Neural cell (in vitro differentiated cells): ENCODE results near the gene BABAM2. TPM values are rescaled to one million over a fixed set of nuclear protein-coding genes. Genes with fewer than 3 reads are reported as not detected.

Experiments used
- H2AFZ ChIP-seq: fragments of 200-600, 300-800 bp; sonication (generic), shearing (Covaris generic); 2 replicates; pipeline ENCODE4 v1.6.0; 2014; ENCODE audit warnings: low read depth, mild to moderate bottlenecking, antibody characterized with exemption, low read length, moderate library complexity
- H3F3A ChIP-seq: fragments of 200-600 bp; shearing (Covaris generic); 2 replicates; pipeline ENCODE4 v1.6.1; 2016; ENCODE audit warnings: mild to moderate bottlenecking, moderate library complexity, mixed read lengths, antibody characterized with exemption, low read length; ENCODE audit not compliant: insufficient read depth, poor library complexity, severe bottlenecking
- H3K27ac ChIP-seq: fragments of 200-600, 300-800 bp; sonication (generic), shearing (Covaris generic); 2 replicates; pipeline ENCODE4 v1.5.1; 2014; ENCODE audit warnings: mild to moderate bottlenecking, low read length, moderate library complexity
- H3K27me3 ChIP-seq: fragments of 300-800, 200-600 bp; sonication (generic), shearing (Covaris generic); 2 replicates; pipeline ENCODE4 v1.6.0; 2014; ENCODE audit warnings: mild to moderate bottlenecking, low read depth, low read length, moderate library complexity; ENCODE audit not compliant: insufficient read depth
- H3K36me3 ChIP-seq: fragments of 300-800, 200-600 bp; sonication (generic), shearing (Covaris generic); 2 replicates; pipeline ENCODE4 v1.5.1; 2014; ENCODE audit warnings: mild to moderate bottlenecking, antibody characterized with exemption, low read length, moderate library complexity; ENCODE audit not compliant: insufficient read depth
- H3K4me2 ChIP-seq: fragments of 300-800, 200-600 bp; sonication (generic), shearing (Covaris generic); 2 replicates; pipeline ENCODE4 v1.6.0; 2014; ENCODE audit warnings: mild to moderate bottlenecking, low read length
- H3K4me3 ChIP-seq: fragments of 300-800, 200-600 bp; sonication (generic), shearing (Covaris generic); 2 replicates; pipeline ENCODE4 v1.5.1; 2014; ENCODE audit warnings: mild to moderate bottlenecking, low read length, moderate library complexity
- H3K79me2 ChIP-seq: fragments of 200-600 bp; shearing (Covaris generic); replicated peaks from 2 replicates; pipeline ENCODE4 v1.6.0; 2014; ENCODE audit warnings: mild to moderate bottlenecking, low read length, moderate library complexity; ENCODE audit not compliant: insufficient read depth
- H3K9ac ChIP-seq: fragments of 300-800, 200-600 bp; sonication (generic), shearing (Covaris generic); 2 replicates; pipeline ENCODE4 v1.6.1; 2016; ENCODE audit warnings: mild to moderate bottlenecking, low read length, mixed read lengths
- H3K9me2 ChIP-seq: fragments of 200-600 bp; shearing (Covaris generic); 2 replicates; pipeline ENCODE4 v1.6.1; 2016; ENCODE audit warnings: mild to moderate bottlenecking, low read length, mixed read lengths; ENCODE audit not compliant: insufficient read depth
- H3K9me3 ChIP-seq: fragments of 200-600, 300-800 bp; sonication (generic), shearing (Covaris generic); 2 replicates; pipeline ENCODE4 v1.6.1; 2016; ENCODE audit warnings: mild to moderate bottlenecking, mixed run types, low read length, moderate library complexity, mixed read lengths
- H4K20me1 ChIP-seq: fragments of 200-600 bp; shearing (Covaris generic); 2 replicates; pipeline ENCODE4 v1.6.1; 2016; ENCODE audit warnings: mild to moderate bottlenecking, mixed run types; ENCODE audit not compliant: insufficient read depth
- EP300 ChIP-seq: fragments of 450-650 bp; conservative IDR thresholded peaks from 2 replicates; pipeline ENCODE4 v1.6.1; 2014; ENCODE audit warnings: antibody characterized with exemption, mild to moderate bottlenecking, moderate library complexity; ENCODE audit not compliant: poor library complexity, severe bottlenecking
- EZH2 ChIP-seq: fragments of 200-600, 300-800 bp; shearing (Covaris generic), sonication (generic); IDR thresholded peaks from 2 replicates; pipeline ENCODE4 v1.6.1; 2014; ENCODE audit warnings: antibody characterized with exemption, low read length, borderline replicate concordance, mild to moderate bottlenecking; ENCODE audit not compliant: insufficient read depth, poor library complexity, severe bottlenecking
- MXI1 ChIP-seq: fragments of 450-650 bp; conservative IDR thresholded peaks from 2 replicates; pipeline ENCODE4 v1.6.1; 2014; ENCODE audit warnings: antibody characterized with exemption, mild to moderate bottlenecking; ENCODE audit not compliant: poor library complexity, severe bottlenecking
- POLR2AphosphoS5 ChIP-seq: IDR thresholded peaks from 2 replicates; pipeline ENCODE4 v1.6.1; 2012
- RAD21 ChIP-seq: fragments of 450-650 bp; conservative IDR thresholded peaks from 2 replicates; pipeline ENCODE4 v1.6.1; 2014; ENCODE audit warnings: antibody characterized with exemption, mild to moderate bottlenecking, moderate library complexity
- SMC3 ChIP-seq: fragments of 450-650 bp; conservative IDR thresholded peaks from 2 replicates; pipeline ENCODE4 v1.6.1; 2014; ENCODE audit warnings: antibody characterized with exemption, mild to moderate bottlenecking, moderate library complexity; ENCODE audit not compliant: poor library complexity
- TAF1 ChIP-seq: IDR thresholded peaks from 2 replicates; pipeline ENCODE4 v1.6.1; 2012; ENCODE audit warnings: low read depth
- polyA plus RNA-seq: library from polyadenylated mRNA; depleted of rRNA; stranded (reverse); fragments of >200 nt; gene quantifications from 2 replicates; pipeline ENCODE4 v1.2.3, GENCODE V29; 2014
- TF ChIP-seq, protein P1 (sequence below): IDR thresholded peaks from 2 replicates; pipeline ENCODE4 v1.6.1; 2012; ENCODE audit warnings: borderline replicate concordance
- TF ChIP-seq, protein P2 (sequence below): fragments of 450-650 bp; IDR thresholded peaks from 2 replicates; pipeline ENCODE4 v1.5.1; 2014; ENCODE audit warnings: antibody characterized with exemption, mild to moderate bottlenecking, moderate library complexity; ENCODE audit not compliant: poor library complexity, severe bottlenecking

BABAM2 gene
- polyA plus RNA-seq, 1 donor from 2014 or later, result 15.3 TPM

DNA sequence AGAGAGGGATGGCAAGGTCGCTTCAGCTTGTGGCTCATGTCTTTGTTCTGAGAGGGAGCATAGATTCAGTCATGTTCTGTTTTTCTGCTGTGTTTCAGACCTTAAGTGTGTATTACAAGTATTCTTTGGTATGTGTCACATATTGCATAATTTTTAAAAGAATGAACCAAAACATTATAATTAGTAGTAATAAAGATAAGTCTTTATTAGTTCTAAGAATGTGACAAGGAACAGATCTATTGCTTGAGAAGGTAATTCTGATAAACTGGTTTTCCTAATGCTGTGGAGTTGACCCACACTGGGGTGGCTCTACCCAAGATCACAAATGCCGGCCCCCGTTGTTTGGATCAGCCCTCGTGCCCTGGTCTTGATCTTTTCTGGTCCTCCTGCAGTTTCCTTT is 377.9 kb downstream of the BABAM2 start:
- Histone ChIP-seq H2AFZ (no peak overlapping the region), H3K9me2 (no peaks in the 10 kb centered on the region), H3K27ac (no peak overlapping the region), H3K9ac (no peak overlapping the region), H3K9me3 (no peaks in the 10 kb centered on the region), H3K4me3 (no peak overlapping the region), H3F3A (no peaks in the 10 kb centered on the region), H4K20me1 (no peaks in the 10 kb centered on the region), H3K27me3 (no peaks in the 10 kb centered on the region), H3K79me2 (no peaks in the 10 kb centered on the region), H3K36me3 (no peaks in the 10 kb centered on the region), H3K4me2 (no peak overlapping the region)
- no peak for TF ChIP-seq POLR2AphosphoS5
- no peak for TF ChIP-seq SMC3
- TF ChIP-seq EP300, result no peak
- TF ChIP-seq RAD21, result no peak
- no peak for TF ChIP-seq TAF1
- no peak for TF ChIP-seq MXI1
- TF ChIP-seq, protein P1, sequence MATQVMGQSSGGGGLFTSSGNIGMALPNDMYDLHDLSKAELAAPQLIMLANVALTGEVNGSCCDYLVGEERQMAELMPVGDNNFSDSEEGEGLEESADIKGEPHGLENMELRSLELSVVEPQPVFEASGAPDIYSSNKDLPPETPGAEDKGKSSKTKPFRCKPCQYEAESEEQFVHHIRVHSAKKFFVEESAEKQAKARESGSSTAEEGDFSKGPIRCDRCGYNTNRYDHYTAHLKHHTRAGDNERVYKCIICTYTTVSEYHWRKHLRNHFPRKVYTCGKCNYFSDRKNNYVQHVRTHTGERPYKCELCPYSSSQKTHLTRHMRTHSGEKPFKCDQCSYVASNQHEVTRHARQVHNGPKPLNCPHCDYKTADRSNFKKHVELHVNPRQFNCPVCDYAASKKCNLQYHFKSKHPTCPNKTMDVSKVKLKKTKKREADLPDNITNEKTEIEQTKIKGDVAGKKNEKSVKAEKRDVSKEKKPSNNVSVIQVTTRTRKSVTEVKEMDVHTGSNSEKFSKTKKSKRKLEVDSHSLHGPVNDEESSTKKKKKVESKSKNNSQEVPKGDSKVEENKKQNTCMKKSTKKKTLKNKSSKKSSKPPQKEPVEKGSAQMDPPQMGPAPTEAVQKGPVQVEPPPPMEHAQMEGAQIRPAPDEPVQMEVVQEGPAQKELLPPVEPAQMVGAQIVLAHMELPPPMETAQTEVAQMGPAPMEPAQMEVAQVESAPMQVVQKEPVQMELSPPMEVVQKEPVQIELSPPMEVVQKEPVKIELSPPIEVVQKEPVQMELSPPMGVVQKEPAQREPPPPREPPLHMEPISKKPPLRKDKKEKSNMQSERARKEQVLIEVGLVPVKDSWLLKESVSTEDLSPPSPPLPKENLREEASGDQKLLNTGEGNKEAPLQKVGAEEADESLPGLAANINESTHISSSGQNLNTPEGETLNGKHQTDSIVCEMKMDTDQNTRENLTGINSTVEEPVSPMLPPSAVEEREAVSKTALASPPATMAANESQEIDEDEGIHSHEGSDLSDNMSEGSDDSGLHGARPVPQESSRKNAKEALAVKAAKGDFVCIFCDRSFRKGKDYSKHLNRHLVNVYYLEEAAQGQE, result no peak
- TF ChIP-seq, protein P2, sequence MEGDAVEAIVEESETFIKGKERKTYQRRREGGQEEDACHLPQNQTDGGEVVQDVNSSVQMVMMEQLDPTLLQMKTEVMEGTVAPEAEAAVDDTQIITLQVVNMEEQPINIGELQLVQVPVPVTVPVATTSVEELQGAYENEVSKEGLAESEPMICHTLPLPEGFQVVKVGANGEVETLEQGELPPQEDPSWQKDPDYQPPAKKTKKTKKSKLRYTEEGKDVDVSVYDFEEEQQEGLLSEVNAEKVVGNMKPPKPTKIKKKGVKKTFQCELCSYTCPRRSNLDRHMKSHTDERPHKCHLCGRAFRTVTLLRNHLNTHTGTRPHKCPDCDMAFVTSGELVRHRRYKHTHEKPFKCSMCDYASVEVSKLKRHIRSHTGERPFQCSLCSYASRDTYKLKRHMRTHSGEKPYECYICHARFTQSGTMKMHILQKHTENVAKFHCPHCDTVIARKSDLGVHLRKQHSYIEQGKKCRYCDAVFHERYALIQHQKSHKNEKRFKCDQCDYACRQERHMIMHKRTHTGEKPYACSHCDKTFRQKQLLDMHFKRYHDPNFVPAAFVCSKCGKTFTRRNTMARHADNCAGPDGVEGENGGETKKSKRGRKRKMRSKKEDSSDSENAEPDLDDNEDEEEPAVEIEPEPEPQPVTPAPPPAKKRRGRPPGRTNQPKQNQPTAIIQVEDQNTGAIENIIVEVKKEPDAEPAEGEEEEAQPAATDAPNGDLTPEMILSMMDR, result no peak
- no peak for TF ChIP-seq EZH2

DNA sequence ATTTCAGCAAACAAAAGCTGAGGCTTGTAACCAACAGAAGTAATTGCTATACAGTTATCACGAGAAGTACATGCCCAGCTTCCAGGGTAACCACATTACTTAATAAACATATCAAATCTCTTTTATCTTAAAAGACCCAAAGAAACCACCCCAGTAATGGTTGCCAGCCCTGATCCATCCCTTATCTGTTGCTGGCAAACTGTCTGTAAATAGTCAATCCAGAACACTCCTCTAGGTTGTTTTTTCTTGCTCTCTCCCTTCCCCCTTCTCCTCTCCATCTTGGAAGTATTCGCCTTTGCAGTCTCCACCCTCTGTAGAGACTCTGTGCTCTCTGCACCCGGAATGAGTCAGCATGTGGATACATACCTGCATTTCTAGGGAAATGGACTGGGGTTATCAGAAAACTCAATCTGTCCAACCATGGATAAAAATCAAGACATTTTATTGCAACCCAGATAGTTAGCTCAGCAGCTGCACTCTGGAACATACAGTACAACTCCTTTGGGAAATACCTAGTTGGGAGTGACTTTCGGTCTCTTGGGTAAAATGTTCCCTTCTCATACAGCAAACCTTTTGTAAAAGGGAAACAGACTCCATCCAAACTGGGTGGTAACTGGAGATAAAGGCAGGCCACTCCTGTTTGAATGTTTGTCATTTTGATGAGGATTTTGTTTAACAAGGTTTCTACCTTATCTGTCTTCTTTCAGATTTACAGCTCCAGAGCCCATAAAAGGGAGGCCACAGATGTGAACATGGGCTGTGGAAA is 378.7 kb downstream of the BABAM2 start:
- no peaks in the 10 kb centered on the region for H3K27me3 ChIP-seq
- H4K20me1 ChIP-seq, result no peaks in the 10 kb centered on the region
- H2AFZ ChIP-seq, result no peak overlapping the region
- no peak overlapping the region for H3K4me3 ChIP-seq
- H3K9ac ChIP-seq, result no peak overlapping the region
- H3F3A ChIP-seq, result no peaks in the 10 kb centered on the region
- H3K36me3 ChIP-seq, result no peaks in the 10 kb centered on the region
- TF ChIP-seq TAF1 (no peak), RAD21 (no peak), SMC3 (no peak), EP300 (no peak), EZH2 (no peak), POLR2AphosphoS5 (no peak), MXI1 (no peak)
- TF ChIP-seq, protein P2, result no peak
- TF ChIP-seq, protein P1, result no peak
- no peaks in the 10 kb centered on the region for H3K79me2 ChIP-seq
- no peaks in the 10 kb centered on the region for H3K9me3 ChIP-seq
- no peak overlapping the region for H3K27ac ChIP-seq
- H3K9me2 ChIP-seq, result no peaks in the 10 kb centered on the region
- no peak overlapping the region for H3K4me2 ChIP-seq
